ENCODE results near the gene PDIA4. TPM values are rescaled to one million over a fixed set of nuclear protein-coding genes. Genes with fewer than 3 reads are reported as not detected.
"Not testable (repeated sequence)": the region's sequence is repeated elsewhere in the genome, so short reads cannot be mapped to it uniquely, and the experiment has no call there.

PDIA4 gene
- total RNA-seq, 1 donor from 2014 or later = 69.5 TPM

- no peak overlapping the region for H3K27ac ChIP-seq
- intact Hi-C loops (cut with DNase I) = no loop called here
- no peaks in the 10 kb centered on the region for H3K27me3 ChIP-seq
- H3K4me3 ChIP-seq = no peak overlapping the region
- H3K4me1 ChIP-seq = no peaks in the 10 kb centered on the region
- no peaks in the 10 kb centered on the region for H3K9me3 ChIP-seq
- no peak for TF ChIP-seq POLR2A (IDR thresholded peaks at IDR 0.05)
- no peak for TF ChIP-seq POLR2AphosphoS5 (IDR thresholded peaks at IDR 0.05; ENCODE audit: insufficient read depth in 1 of 2, low read depth in 1 of 2)
- DNase-seq (ENCODE audit: extremely low spot score in 2 of 2) = no peak
- no peaks in the 10 kb centered on the region for H3K36me3 ChIP-seq
Measured at GRCh38 chr7:149050941-149051340, 22.6 kb upstream of the PDIA4 start.

- Histone ChIP-seq H3K9me3 (no peaks in the 10 kb centered on the region), H3K4me3 (no peak overlapping the region), H3K27ac (no peak overlapping the region), H3K27me3 (no peaks in the 10 kb centered on the region), H3K36me3 (no peaks in the 10 kb centered on the region), H3K4me1 (no peaks in the 10 kb centered on the region)
- DNase-seq (ENCODE audit: extremely low spot score in 2 of 2) = no peak
- no peak for TF ChIP-seq POLR2AphosphoS5 (IDR thresholded peaks at IDR 0.05; ENCODE audit: insufficient read depth in 1 of 2, low read depth in 1 of 2)
- TF ChIP-seq CTCF (IDR thresholded peaks at IDR 0.05) = no peak
- no peak for TF ChIP-seq POLR2A (IDR thresholded peaks at IDR 0.05)
- intact Hi-C loops (cut with DNase I) = no loop called here
Measured at GRCh38 chr7:149048805-149049204, 20.5 kb upstream of the PDIA4 start.

GRCh38 chr7:149046416-149046815, 18.1 kb upstream of the PDIA4 start:
- TF ChIP-seq POLR2A (IDR thresholded peaks at IDR 0.05) (no peak), CTCF (IDR thresholded peaks at IDR 0.05) (no peak), POLR2AphosphoS5 (IDR thresholded peaks at IDR 0.05; ENCODE audit: insufficient read depth in 1 of 2, low read depth in 1 of 2) (no peak)
- Histone ChIP-seq H3K4me3 (no peak overlapping the region), H3K36me3 (no peaks in the 10 kb centered on the region), H3K4me1 (no peaks in the 10 kb centered on the region), H3K27ac (no peak overlapping the region), H3K27me3 (no peaks in the 10 kb centered on the region), H3K9me3 (no peaks in the 10 kb centered on the region)
- DNase-seq (ENCODE audit: extremely low spot score in 2 of 2) = no peak
- intact Hi-C loops (cut with DNase I) = no loop called here

GRCh38 chr7:149043936-149044335, 15.6 kb upstream of the PDIA4 start:
- intact Hi-C loops (cut with DNase I) = no loop called here
- no peak for DNase-seq (ENCODE audit: extremely low spot score in 2 of 2)
- Histone ChIP-seq H3K4me3 (no peak overlapping the region), H3K27me3 (no peaks in the 10 kb centered on the region), H3K4me1 (no peaks in the 10 kb centered on the region), H3K9me3 (no peaks in the 10 kb centered on the region), H3K27ac (no peak overlapping the region), H3K36me3 (no peaks in the 10 kb centered on the region)
- TF ChIP-seq CTCF (IDR thresholded peaks at IDR 0.05) = no peak
- TF ChIP-seq POLR2A (IDR thresholded peaks at IDR 0.05) = no peak
- TF ChIP-seq POLR2AphosphoS5 (IDR thresholded peaks at IDR 0.05; ENCODE audit: insufficient read depth in 1 of 2, low read depth in 1 of 2) = no peak

- TF ChIP-seq POLR2A (IDR thresholded peaks at IDR 0.05) = no peak
- no peak for DNase-seq (ENCODE audit: extremely low spot score in 2 of 2)
- no peaks in the 10 kb centered on the region for H3K27me3 ChIP-seq
- no peaks in the 10 kb centered on the region for H3K9me3 ChIP-seq
- H3K27ac ChIP-seq = no peak overlapping the region
- no peaks in the 10 kb centered on the region for H3K36me3 ChIP-seq
- no peaks in the 10 kb centered on the region for H3K4me1 ChIP-seq
- intact Hi-C loops (cut with DNase I) = no loop called here
- no peak overlapping the region for H3K4me3 ChIP-seq
Measured at GRCh38 chr7:149041350-149041749, 13.0 kb upstream of the PDIA4 start.

GRCh38 chr7:149038641-149039040, 10.3 kb upstream of the PDIA4 start:
- H3K4me1 ChIP-seq; H3K9me3 ChIP-seq; H3K27ac ChIP-seq; H3K36me3 ChIP-seq; H3K4me3 ChIP-seq; intact Hi-C loops (cut with DNase I); H3K27me3 ChIP-seq; DNase-seq (ENCODE audit: extremely low spot score in 2 of 2): not testable (repeated sequence)

GRCh38 chr7:149036676-149037075, 8.4 kb upstream of the PDIA4 start:
- intact Hi-C loops (cut with DNase I) = no loop called here
- no peaks in the 10 kb centered on the region for H3K9me3 ChIP-seq
- no peaks in the 10 kb centered on the region for H3K27me3 ChIP-seq
- DNase-seq (ENCODE audit: extremely low spot score in 2 of 2) = no peak
- TF ChIP-seq POLR2A (IDR thresholded peaks at IDR 0.05) (no peak), POLR2AphosphoS5 (IDR thresholded peaks at IDR 0.05; ENCODE audit: insufficient read depth in 1 of 2, low read depth in 1 of 2) (no peak), CTCF (IDR thresholded peaks at IDR 0.05) (no peak)
- H3K36me3 ChIP-seq = no peaks in the 10 kb centered on the region
- no peak overlapping the region for H3K27ac ChIP-seq
- no peak overlapping the region for H3K4me3 ChIP-seq
- no peaks in the 10 kb centered on the region for H3K4me1 ChIP-seq

All from vagina (tissue), 2 donors.